GM12875 (cell line): Measurements from ENCODE around the gene MTHFD1L.

Experiments
- H3K4me3 ChIP-seq: one replicate; pipeline ENCODE4 v1.5.1; 2011; ENCODE audit warnings: low read depth, low read length, control low read depth
- TF ChIP-seq, protein P1 (sequence below): IDR thresholded peaks from 2 replicates; pipeline ENCODE4 v1.5.1; 2011; ENCODE audit warnings: low read depth, mild to moderate bottlenecking, control low read depth, inconsistent platforms, low read length, moderate library complexity, borderline replicate concordance; ENCODE audit not compliant: insufficient read depth

MTHFD1L gene

GRCh38 chr6:151140767-151141166 lies 275.3 kb downstream of the MTHFD1L start:
- TF ChIP-seq, protein P1, sequence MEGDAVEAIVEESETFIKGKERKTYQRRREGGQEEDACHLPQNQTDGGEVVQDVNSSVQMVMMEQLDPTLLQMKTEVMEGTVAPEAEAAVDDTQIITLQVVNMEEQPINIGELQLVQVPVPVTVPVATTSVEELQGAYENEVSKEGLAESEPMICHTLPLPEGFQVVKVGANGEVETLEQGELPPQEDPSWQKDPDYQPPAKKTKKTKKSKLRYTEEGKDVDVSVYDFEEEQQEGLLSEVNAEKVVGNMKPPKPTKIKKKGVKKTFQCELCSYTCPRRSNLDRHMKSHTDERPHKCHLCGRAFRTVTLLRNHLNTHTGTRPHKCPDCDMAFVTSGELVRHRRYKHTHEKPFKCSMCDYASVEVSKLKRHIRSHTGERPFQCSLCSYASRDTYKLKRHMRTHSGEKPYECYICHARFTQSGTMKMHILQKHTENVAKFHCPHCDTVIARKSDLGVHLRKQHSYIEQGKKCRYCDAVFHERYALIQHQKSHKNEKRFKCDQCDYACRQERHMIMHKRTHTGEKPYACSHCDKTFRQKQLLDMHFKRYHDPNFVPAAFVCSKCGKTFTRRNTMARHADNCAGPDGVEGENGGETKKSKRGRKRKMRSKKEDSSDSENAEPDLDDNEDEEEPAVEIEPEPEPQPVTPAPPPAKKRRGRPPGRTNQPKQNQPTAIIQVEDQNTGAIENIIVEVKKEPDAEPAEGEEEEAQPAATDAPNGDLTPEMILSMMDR, result no peak

DNA sequence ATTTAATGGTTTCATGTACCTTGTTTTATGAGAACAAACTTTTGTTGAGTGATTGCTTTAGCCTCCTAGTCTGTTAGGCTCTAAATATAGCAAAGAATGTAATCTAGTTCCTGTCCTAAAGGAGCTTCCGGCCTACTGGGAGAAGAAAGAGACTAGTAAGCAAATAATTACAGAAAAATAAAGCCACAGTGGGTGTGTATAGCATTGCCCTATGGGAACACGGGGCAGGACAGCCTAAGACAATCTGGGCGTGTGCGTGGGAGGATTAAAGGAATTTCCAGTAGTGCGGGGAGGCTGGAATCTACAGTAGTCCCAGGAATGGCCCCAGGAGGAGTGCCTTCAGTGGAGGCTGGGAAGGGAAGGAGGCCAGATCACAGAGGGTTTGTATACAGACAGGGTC lies 276.2 kb downstream of the MTHFD1L start:
- TF ChIP-seq, protein P1, result no peak
- no peak overlapping the region for H3K4me3 ChIP-seq

More at GRCh38 chr6:151140767-151141166, 275.3 kb downstream of the MTHFD1L start:
- no peak overlapping the region for H3K4me3 ChIP-seq

GRCh38 chr6:151142676-151143075 lies 277.2 kb downstream of the MTHFD1L start:
- TF ChIP-seq, protein P1, result no peak
- no peak overlapping the region for H3K4me3 ChIP-seq

GRCh38 chr6:151143337-151143736 lies 277.8 kb downstream of the MTHFD1L start:
- TF ChIP-seq, protein P1, result no peak
- H3K4me3 ChIP-seq, result no peak overlapping the region

GRCh38 chr6:151143806-151144205 lies 278.3 kb downstream of the MTHFD1L start:
- TF ChIP-seq, protein P1, result no peak
- no peak overlapping the region for H3K4me3 ChIP-seq

DNA sequence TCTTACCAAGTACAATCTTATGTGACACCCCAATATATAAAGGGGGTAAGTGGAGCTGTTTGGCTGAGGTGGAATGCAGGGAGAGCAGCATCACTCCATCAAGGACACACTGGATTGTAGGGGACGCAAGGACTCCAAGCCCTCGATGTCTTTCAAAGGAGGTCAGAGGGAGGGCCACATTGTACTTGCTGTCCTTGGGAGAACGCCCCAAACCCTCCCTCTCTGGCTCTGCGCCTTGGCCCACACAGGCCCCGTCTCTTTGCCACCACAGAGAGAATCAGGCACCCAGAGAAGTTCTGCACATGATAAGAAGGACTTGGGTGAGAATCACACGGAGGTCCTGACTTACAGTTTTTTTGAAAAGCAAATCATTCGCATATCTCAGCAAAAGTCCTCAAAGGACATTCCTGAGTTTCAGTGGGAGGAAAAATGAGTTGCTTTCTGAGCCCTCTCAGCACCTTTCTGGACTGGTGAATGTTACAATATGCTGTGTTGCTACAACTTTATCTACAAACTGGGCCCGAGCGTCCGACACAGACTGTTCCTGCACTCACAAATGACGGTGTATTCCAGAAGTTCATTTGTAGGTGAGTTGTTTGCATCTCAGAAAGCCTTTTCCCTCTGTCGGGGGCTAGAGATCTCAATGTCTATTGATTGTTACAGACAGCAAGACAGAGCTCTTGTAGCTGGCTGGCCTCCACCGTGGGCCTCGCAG lies 281.8 kb downstream of the MTHFD1L start:
- TF ChIP-seq, protein P1, result no peak
- no peak overlapping the region for H3K4me3 ChIP-seq

DNA sequence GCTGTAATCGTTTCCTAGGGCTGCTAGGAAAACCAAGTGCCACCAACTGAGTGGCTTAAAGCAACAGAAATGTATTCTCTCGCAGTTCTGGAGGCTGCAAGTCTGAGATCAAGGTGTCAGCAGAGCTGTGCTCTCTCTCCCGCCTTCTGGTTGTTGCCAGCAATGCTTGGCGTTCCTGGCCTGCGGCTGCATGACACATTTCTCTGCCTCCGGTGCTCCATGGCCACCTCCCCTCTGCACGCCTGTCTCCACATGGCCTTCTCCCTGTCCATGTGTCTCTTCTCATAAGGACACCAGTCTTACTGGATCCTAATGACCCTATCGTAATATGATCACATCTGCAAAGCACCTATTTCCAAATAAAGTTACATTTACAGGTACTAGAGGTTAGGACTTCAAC lies 282.6 kb downstream of the MTHFD1L start:
- no peak overlapping the region for H3K4me3 ChIP-seq
- TF ChIP-seq, protein P1, result no peak
